Right cardiac atrium (tissue), 5 donors: ENCODE measurements around the gene KBTBD12. TPM values are rescaled to one million over a fixed set of nuclear protein-coding genes. Genes with fewer than 3 reads are reported as not detected.

Experiments
- ATAC-seq, 2 donors: fragments of 200-7000 bp; cut with Tn5 transposase; one replicate each; pipeline versions ENCODE4 v1.8.0 to v1.9.1; 2020; ENCODE audit warnings: moderate library complexity in 2 of 2, mild to moderate bottlenecking in 1 of 2
- DNase-seq, 3 donors: peaks; one replicate each; pipeline ENCODE4 v3.0.0-alpha.2; 2020
- H3K27ac ChIP-seq: one replicate; pipeline ENCODE4 v1.5.1; 2013; ENCODE audit warnings: mild to moderate bottlenecking, low read length, control low read depth, moderate library complexity
- H3K27me3 ChIP-seq: one replicate; pipeline ENCODE4 v1.6.1; 2013; ENCODE audit not compliant: control insufficient read depth, insufficient read depth
- H3K4me1 ChIP-seq: one replicate; pipeline ENCODE4 v1.6.1; 2013; ENCODE audit warnings: low read length; ENCODE audit not compliant: control insufficient read depth, insufficient read depth
- H3K4me3 ChIP-seq: one replicate; pipeline ENCODE4 v1.5.1; 2013; ENCODE audit warnings: low read length, control low read depth
- H3K9me3 ChIP-seq: one replicate; pipeline ENCODE4 v1.6.1; 2013; ENCODE audit warnings: low read length; ENCODE audit not compliant: control insufficient read depth
- WGBS: extraction: QIAGEN DNeasy Blood & Tissue Kit; methylation state at CpG from one replicate; pipeline ENCODE4 v1.1.7; 2013; 5-methylcytosine and 5-hydroxymethylcytosine counted together
- intact Hi-C, 4 donors: fragments of 100-400 bp; cut with DNase I; formaldehyde crosslinking; loops; one replicate each; pipeline versions ENCODE4 v1.11.0 to v1.14.0; 2022 to 2023
- polyA plus RNA-seq: library from polyadenylated mRNA; stranded (reverse); fragments of 200-250 nt; gene quantifications from one replicate; pipeline ENCODE4 v1.2.3, GENCODE V29; 2013
- total RNA-seq, 4 donors: library from RNA; stranded (reverse); fragmentation: NEBNext Ultra II Directional; extraction: Animal tissue kit (Norgen Biotek cat#: 25700); gene quantifications; one replicate each; pipeline ENCODE4 v1.2.1, GENCODE V29; 2021
- donor health status: healthy with polysubstance abuse.
- donor health status: DM: no; HTN: yes; CAD: no.
- donor health status: DM: no; HTN: no; CAD: no.
- donor health status: DM: no; HTN: yes; CAD: no; lungs with severe emphysema.
- donor health status: DM: yes; HTN: yes; CAD: no.

Gene KBTBD12
- total and polyA plus RNA-seq, 5 donors: 3.8 to 8.1 (median 5.7) TPM

DNA sequence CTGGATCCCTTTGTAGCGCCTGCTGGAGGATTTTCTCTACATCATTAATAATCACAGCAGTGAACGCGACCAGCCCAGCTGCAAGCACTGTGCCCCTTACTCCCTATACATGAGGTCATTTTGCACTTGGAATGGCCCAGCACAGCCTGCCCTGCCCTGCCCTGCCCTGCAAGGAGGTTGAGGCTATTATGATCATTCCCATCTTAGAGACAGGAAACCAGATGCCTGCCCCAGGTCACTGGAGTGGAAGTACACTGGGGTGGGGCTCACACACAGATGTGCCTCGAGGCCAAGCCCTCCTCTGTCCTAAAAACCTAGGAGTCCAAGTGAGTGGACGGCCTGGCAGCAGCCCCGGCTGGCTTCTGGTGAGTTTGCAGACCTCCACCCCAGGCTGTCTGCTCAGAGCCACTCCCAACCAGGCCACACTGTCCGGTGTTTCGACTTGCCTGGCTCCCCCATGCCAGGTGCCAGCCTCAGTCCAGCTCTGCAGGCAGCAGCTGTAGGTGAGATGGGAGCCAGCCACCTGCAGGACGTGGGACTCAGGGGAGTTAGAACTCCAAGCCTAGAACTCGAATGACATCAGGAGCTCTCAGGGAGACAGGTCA, 106.8 kb downstream of the KBTBD12 start:
- ATAC-seq: peak in 1 of 2 donors; percentile 54
- DNase-seq: no peak
- WGBS: 71% methylated on average over 10 of the region's 10 CpGs

DNA sequence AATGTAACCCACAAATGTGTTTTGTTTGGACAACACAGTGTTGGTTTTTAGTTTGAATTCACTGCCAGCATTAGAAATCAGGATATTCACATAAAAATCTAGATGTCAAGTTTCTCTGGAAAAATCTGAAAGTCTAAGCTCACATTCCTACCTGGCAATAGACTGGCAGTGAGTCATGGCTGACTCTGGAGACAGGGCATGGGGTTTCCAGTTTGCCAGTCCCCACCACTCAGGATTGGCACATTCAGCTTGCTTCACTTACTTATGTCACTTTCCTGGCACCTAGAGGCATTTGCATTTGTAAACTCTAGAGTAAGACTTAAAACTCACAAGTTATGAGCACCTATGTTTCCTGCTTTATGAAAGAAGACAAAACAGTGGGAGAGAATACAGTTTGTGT, 118.1 kb downstream of the KBTBD12 start:
- intact Hi-C loops: no loop called here
- Histone ChIP-seq H3K4me3 (no peak overlapping the region), H3K27ac (no peak overlapping the region), H3K27me3 (no peaks in the 10 kb centered on the region), H3K4me1 (no peaks in the 10 kb centered on the region), H3K9me3 (no peaks in the 10 kb centered on the region)
- no peak for ATAC-seq
- no peak for DNase-seq

More for the DNA sequence above, 106.8 kb downstream of the KBTBD12 start:
- Histone ChIP-seq H3K27me3 (no peaks in the 10 kb centered on the region), H3K27ac (no peak overlapping the region), H3K9me3 (no peaks in the 10 kb centered on the region), H3K4me1 (no peaks in the 10 kb centered on the region), H3K4me3 (no peak overlapping the region)
- intact Hi-C loops: no loop called here

DNA sequence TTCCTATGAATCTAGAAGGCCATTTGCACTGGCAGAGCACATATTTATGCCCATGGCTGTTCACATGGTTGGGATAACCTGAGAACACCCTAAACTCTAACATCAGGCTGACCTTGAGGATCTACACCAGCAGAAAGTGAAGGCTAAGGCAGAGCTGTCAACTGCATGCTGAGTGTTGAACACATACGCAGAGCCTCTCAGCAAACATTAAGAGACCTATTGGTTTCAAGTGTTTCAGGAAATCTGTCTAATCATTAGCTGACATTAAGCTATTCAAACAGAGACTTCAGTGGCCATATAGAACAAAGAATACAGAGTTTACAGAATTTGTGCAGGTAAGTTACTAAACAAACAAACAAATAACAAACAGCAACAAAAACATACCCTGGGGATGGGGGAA, 121.1 kb downstream of the KBTBD12 start:
- intact Hi-C loops: no loop called here
- 87% methylated on average over 1 of the region's 1 CpG for WGBS
- no peak overlapping the region for H3K4me3 ChIP-seq
- H3K4me1 ChIP-seq: no peaks in the 10 kb centered on the region
- no peak for DNase-seq
- no peak overlapping the region for H3K27ac ChIP-seq
- no peaks in the 10 kb centered on the region for H3K9me3 ChIP-seq
- no peak for ATAC-seq
- no peaks in the 10 kb centered on the region for H3K27me3 ChIP-seq

Other genes starting within 250 kb of the KBTBD12 start
- 10 to 100 TPM; 20.2 to 47.1 (median 34.1) TPM for gene ABTB1, start 242.3 kb upstream of the KBTBD12 start, total RNA-seq
- 38.2 TPM for gene ABTB1, start 242.3 kb upstream of the KBTBD12 start, polyA plus RNA-seq
- 10 to 100 TPM; 52.2 to 80.4 (median 65.3) TPM for gene MGLL, start 92.7 kb upstream of the KBTBD12 start, total RNA-seq
- gene MGLL, start 92.7 kb upstream of the KBTBD12 start, polyA plus RNA-seq: 64.9 TPM
- 100 to 1,000 TPM in 1 of 4 donors, 10 to 100 TPM in 3; 64.0 to 129 (median 83.9) TPM for gene SEC61A1, start 137.2 kb downstream of the KBTBD12 start, total RNA-seq
- gene SEC61A1, start 137.2 kb downstream of the KBTBD12 start, polyA plus RNA-seq: 52.5 TPM
- gene RUVBL1, start 208.6 kb downstream of the KBTBD12 start, total RNA-seq: 10 to 100 TPM; 20.9 to 27.1 (median 26.6) TPM
- 28.9 TPM for gene RUVBL1, start 208.6 kb downstream of the KBTBD12 start, polyA plus RNA-seq
- 10 to 100 TPM; 14.7 to 17.6 (median 16.2) TPM for gene EEFSEC, start 238.2 kb downstream of the KBTBD12 start, total RNA-seq
- 15.0 TPM for gene EEFSEC, start 238.2 kb downstream of the KBTBD12 start, polyA plus RNA-seq